ENCODE results near the gene KLHL28. TPM values are rescaled to one million over a fixed set of nuclear protein-coding genes. Genes with fewer than 3 reads are reported as not detected.
"Not testable (repeated sequence)": the region's sequence is repeated elsewhere in the genome, so short reads cannot be mapped to it uniquely, and the experiment has no call there.

Gene KLHL28
- total RNA-seq, 6 experiments from 2014 or later, result 6.6 to 9.6 (median 8.5) TPM

GRCh38 chr14:44897845-44898151 is 63.9 kb downstream of the KLHL28 start:
- H3K4me3 Mint-ChIP-seq, result peak overlapping the region; percentile 95
- peaks cover 8% of the 10 kb centered on the region for H3K9me3 Mint-ChIP-seq
- H3K4me1 Mint-ChIP-seq (ENCODE audit: low read depth), result peaks cover 32% of the 10 kb centered on the region
- peak overlapping the region; percentile 91 for H3K27ac Mint-ChIP-seq
- no peaks in the 10 kb centered on the region for H3K27me3 Mint-ChIP-seq (ENCODE audit: insufficient read depth)
- DNase-seq, result peak; percentile 50
- H3K36me3 Mint-ChIP-seq (ENCODE audit: low read depth), result 0 out of 2 replicates have a peak, but pooled peaks cover 9% of the 10 kb centered on the region
- no peak for TF ChIP-seq CTCF (IDR thresholded peaks at IDR 0.05)

- peaks cover 8% of the 10 kb centered on the region for H3K9me3 Mint-ChIP-seq
- 0 out of 2 replicates have a peak, but pooled peaks cover 9% of the 10 kb centered on the region for H3K36me3 Mint-ChIP-seq (ENCODE audit: low read depth)
- no peaks in the 10 kb centered on the region for H3K27me3 Mint-ChIP-seq (ENCODE audit: insufficient read depth)
- peaks cover 32% of the 10 kb centered on the region for H3K4me1 Mint-ChIP-seq (ENCODE audit: low read depth)
- DNase-seq, result peak; percentile 95
- no peak; the same call in 1 of the 2 replicates for TF ChIP-seq CTCF (IDR thresholded peaks at IDR 0.05)
- peak overlapping the region; percentile 95 for H3K4me3 Mint-ChIP-seq
- H3K27ac Mint-ChIP-seq, result peak overlapping the region; percentile 94
Measured at GRCh38 chr14:44897041-44897844, 64.5 kb downstream of the KLHL28 start.

GRCh38 chr14:44896275-44897040 is 65.3 kb downstream of the KLHL28 start:
- Mint-ChIP-seq H3K27me3 (ENCODE audit: insufficient read depth) (no peaks in the 10 kb centered on the region), H3K27ac (peak overlapping the region; percentile 94), H3K4me1 (ENCODE audit: low read depth) (peaks cover 32% of the 10 kb centered on the region), H3K4me3 (peak overlapping the region; percentile 91), H3K36me3 (ENCODE audit: low read depth) (0 out of 2 replicates have a peak, but pooled peaks cover 9% of the 10 kb centered on the region), H3K9me3 (peaks cover 8% of the 10 kb centered on the region)
- no peak for TF ChIP-seq CTCF (IDR thresholded peaks at IDR 0.05)
- DNase-seq, result no peak

- peaks cover 8% of the 10 kb centered on the region for H3K9me3 Mint-ChIP-seq
- peaks cover 32% of the 10 kb centered on the region for H3K4me1 Mint-ChIP-seq (ENCODE audit: low read depth)
- H3K36me3 Mint-ChIP-seq (ENCODE audit: low read depth), result 0 out of 2 replicates have a peak, but pooled peaks cover 9% of the 10 kb centered on the region
- DNase-seq, result peak; percentile 88
- peak overlapping the region; percentile 69 for H3K4me3 Mint-ChIP-seq
- peak overlapping the region; percentile 89 for H3K27ac Mint-ChIP-seq
- TF ChIP-seq CTCF (IDR thresholded peaks at IDR 0.05), result no peak
- no peaks in the 10 kb centered on the region for H3K27me3 Mint-ChIP-seq (ENCODE audit: insufficient read depth)
Measured at GRCh38 chr14:44895716-44896115, 66.0 kb downstream of the KLHL28 start.

GRCh38 chr14:44893535-44893934 is 68.2 kb downstream of the KLHL28 start:
- H3K9me3 Mint-ChIP-seq, result peaks cover 8% of the 10 kb centered on the region
- TF ChIP-seq CTCF (IDR thresholded peaks at IDR 0.05), result no peak
- DNase-seq, result no peak
- peaks cover 2% of the 10 kb centered on the region; the same call in 1 of the 2 replicates for H3K27me3 Mint-ChIP-seq (ENCODE audit: insufficient read depth)
- H3K36me3 Mint-ChIP-seq (ENCODE audit: low read depth), result 0 out of 2 replicates have a peak, but pooled peaks cover 9% of the 10 kb centered on the region
- H3K4me1 Mint-ChIP-seq (ENCODE audit: low read depth), result peaks cover 24% of the 10 kb centered on the region
- no peak overlapping the region for H3K27ac Mint-ChIP-seq
- H3K4me3 Mint-ChIP-seq, result no peak overlapping the region

- H3K4me3 Mint-ChIP-seq; H3K27ac Mint-ChIP-seq; H3K27me3 Mint-ChIP-seq (ENCODE audit: insufficient read depth); DNase-seq; H3K36me3 Mint-ChIP-seq (ENCODE audit: low read depth); H3K9me3 Mint-ChIP-seq: not testable (repeated sequence)
- H3K4me1 Mint-ChIP-seq (ENCODE audit: low read depth), result peaks cover 13% of the 10 kb centered on the region
Measured at GRCh38 chr14:44891726-44892372, 69.9 kb downstream of the KLHL28 start.

Data from HFFc6 (cell line).